ENCODE measurements around the gene SCYGR7.
"Not testable (repeated sequence)": the region's sequence is repeated elsewhere in the genome, so short reads cannot be mapped to it uniquely, and the experiment has no call there.

SCYGR7 gene, protein sequence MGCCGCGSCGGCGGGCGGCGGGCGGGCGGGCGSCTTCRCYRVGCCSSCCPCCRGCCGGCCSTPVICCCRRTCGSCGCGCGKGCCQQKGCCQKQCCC

DNA sequence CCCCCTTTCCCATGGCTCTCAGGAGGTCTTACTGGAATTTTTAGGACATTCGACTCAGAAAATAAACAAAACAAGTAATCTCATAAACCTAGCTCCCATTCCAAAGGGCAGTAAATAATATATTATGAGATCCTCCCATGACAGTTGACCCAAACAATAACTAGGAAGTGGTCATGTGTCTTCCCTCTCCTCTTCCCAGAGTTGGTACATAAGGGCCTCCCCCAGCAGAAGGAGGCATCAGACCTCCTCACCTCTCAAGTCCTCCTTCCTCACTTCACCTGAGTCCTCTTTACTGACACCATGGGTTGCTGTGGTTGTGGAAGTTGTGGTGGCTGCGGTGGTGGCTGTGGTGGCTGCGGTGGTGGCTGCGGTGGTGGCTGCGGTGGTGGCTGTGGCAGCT lies at the start of gene SCYGR7:
TSS of gene SCYGR7 (plus strand) at position 301 of the 400 bp plus-strand sequence. CDS start at position 301, 0 bp downstream.
- no peak for DNase-seq

- no peak for DNase-seq
Observed at GRCh38 chr2:227684258-227684657, 43.9 kb upstream of the SCYGR7 start.

DNA sequence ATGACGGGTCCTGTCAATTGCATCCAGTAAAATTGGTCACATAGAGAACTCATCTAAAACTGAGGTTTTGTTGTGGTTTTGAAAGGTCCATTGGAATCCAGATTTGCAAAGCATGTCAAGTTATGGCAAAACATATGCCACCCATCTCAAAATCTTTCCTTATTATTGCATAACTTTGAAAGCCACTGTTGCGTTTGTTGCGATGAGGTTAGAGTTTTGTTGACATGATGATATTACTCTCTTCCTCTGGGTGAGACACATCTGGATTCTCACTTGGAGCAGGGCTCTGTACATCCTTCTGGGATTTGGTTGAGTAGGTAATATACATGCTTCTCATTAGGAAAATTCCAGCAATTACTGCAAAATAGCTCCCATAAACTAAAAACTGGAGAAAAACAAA lies 40.9 kb upstream of the SCYGR7 start:
- DNase-seq = no peak

DNA sequence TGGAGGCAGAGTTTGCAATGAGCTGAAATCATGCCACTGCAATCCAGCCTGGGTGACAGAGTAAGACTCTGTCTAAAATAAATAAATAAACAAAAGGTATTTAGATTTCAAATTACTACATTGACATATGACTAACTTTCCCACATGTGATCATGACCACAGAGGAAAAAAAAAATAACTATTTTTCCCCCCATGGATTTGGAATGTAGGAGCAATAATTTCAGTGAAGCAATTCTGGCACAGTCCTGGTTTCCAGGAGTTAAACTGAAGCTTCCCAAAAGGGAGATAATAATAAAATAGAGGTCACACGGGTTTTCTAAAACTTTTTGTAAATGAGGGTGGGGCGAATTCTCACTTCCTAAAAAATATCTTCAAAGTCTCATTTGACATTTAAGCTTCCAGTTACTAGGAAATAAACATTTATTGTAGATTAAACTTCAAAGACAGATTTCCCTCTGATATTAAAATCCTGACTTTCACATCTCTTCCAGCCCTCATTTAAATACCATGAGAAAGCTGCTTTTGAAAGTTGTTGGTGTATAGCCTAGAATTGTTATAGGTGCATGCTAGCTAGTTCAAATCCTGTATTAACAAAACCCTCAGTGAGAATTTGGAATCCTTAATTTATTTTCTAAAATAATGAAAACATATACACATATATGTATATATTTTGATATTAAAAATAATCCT lies 31.0 kb upstream of the SCYGR7 start:
- DNase-seq = no peak

DNA sequence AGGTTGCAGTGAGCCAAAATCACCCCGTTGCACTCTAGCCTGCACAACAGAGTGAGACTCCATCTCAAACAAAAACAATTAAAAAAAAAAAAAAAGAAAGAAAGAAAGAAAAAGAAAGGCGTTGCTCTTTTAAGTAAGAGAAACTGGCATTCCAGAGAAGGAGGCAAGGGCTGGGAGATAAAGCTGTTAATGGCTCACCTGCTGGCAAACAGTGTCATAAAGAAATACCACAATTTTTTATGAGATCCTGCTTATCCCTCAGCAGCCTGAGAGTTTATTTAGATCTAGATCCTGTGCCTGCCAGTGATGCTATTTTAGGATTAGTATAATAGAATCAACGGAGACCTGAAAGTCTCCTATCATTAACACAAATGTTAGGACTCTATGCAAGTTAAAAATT lies 26.6 kb upstream of the SCYGR7 start:
- no peak for DNase-seq

DNA sequence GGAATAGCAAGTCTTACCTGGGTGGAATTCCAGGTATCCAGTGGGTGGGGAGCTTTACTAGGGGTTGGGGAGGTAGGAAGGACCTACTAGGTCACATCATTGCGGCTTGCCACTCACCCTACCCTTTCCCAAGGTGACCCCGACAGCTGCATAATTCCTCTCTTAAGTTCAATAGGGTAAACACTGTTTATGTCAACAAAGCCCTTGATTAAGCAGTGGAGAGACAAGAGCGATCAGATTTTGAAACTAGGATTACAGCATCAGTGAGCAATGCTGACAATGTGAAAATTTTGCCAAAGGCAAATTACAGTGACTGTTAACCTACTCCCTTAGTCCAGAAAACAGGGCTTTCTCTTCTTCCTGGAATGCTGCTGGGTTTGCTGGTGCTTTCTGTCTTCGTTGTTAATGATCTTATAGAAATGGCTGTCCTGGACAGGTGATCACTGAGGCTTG lies 24.8 kb upstream of the SCYGR7 start:
- no peak for DNase-seq

DNA sequence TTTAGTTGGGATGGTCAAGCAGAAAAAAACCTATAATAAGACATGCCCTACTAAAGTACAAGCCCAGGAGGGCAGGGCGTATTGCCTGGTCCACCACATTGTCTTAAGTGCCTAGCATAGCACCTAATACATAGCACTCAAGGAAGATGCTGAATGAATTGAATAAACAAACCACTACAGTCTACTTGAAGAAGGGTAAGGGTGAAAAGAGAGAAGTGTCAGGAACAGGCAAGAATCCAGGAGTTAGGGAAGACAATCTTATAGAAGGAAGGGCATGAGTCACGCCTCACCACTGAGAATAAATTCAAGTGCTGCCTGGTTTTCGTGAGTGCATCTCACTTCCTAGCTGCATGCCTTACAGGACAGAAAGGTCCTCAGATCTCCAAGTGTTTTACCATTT lies 24.2 kb upstream of the SCYGR7 start:
- DNase-seq = no peak

DNA sequence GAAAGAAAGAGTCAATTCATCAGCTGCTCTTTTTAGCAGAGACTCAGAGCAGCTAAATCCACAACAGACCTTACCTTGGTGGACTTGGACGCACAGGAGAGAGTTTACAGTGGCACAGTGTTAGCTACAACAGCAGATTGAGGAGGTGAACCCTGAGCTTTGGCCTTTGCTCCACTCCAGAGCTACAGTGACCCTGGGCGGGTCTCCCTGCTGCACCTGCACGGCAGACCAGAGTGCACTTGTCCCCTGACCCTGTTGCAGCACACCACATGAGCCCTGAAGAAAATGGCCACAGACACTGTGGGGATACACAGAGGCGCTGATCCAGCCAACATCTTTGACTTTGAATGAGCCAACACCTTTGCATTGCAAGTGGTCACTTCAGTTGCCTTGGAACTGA lies 21.3 kb upstream of the SCYGR7 start:
- DNase-seq = no peak

DNA sequence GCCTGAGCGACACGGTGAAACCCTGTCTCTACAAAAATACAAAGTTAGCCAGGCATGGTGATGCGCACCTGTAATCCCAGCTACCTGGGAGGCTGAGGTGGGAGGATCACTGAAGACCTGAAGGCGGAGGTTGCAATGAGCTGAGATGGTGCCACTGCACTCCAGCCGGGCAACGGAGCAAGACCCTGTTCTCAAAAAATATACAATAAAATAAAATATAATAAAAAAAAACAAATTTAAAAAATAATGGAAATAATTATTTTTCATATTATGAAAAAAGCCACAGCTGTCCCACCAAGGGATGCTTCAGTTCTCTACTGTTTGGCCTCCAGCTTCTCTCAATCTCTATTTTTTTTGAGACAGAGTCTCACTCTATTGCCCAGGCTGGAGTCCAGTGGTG lies 20.7 kb upstream of the SCYGR7 start:
- DNase-seq = no peak

- no peak for DNase-seq
Observed at GRCh38 chr2:227710986-227711385, 17.1 kb upstream of the SCYGR7 start.

GRCh38 chr2:227713291-227713690 lies 14.8 kb upstream of the SCYGR7 start:
- no peak for DNase-seq

- no peak for DNase-seq
Observed at GRCh38 chr2:227716501-227716900, 11.6 kb upstream of the SCYGR7 start.

- DNase-seq = peak; percentile 9 to 87 (median 65)
Observed at GRCh38 chr2:227717687-227718567, 10.2 kb upstream of the SCYGR7 start, which contains the start of gene SLC19A3. Gene SLC19A3, minus strand, starts transcription at chr2:227718028. Its CDS starts 15,710 bp downstream, at chr2:227702318.

- DNase-seq = no peak
Observed at GRCh38 chr2:227719641-227720040, 8.5 kb upstream of the SCYGR7 start.

DNA sequence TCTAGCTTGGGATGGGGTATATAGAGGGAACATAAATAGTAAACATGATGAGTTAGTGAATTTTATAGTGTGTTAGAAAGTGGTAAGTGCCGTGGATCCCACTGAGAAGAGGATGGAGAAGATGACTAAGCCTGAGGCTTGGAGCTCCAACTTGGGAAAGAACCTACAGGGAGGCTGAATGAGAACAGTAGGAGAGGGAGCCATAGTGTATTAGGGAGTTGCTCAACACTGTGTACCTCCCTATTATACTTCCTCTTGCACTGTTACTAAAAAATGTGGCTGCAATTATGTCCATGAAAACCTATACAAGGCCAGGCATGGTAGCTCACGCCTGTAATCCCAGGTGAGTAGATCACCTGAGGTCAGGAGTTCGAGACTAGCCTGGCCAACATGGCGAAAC lies 7.5 kb upstream of the SCYGR7 start:
- DNase-seq = no peak

DNA sequence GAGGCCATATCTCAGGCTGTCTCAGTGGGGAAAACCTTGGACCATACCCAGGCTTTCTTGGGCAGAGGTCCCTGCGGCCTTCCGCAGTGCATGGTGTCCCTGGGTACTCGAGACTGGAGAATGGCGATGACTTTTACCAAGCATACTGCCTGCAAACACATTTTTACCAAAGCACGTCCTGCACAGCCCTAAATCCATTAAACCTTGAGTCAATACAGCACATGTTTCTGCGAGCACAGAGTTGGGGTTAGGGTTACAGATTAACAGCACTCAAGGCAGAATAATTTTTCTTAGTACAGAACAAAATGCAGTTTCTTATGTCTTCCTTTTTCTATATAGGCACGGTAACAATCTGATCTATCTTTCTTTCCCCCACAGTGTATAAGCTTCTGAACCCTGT lies 5.3 kb upstream of the SCYGR7 start:
- not testable (repeated sequence) for DNase-seq

DNA sequence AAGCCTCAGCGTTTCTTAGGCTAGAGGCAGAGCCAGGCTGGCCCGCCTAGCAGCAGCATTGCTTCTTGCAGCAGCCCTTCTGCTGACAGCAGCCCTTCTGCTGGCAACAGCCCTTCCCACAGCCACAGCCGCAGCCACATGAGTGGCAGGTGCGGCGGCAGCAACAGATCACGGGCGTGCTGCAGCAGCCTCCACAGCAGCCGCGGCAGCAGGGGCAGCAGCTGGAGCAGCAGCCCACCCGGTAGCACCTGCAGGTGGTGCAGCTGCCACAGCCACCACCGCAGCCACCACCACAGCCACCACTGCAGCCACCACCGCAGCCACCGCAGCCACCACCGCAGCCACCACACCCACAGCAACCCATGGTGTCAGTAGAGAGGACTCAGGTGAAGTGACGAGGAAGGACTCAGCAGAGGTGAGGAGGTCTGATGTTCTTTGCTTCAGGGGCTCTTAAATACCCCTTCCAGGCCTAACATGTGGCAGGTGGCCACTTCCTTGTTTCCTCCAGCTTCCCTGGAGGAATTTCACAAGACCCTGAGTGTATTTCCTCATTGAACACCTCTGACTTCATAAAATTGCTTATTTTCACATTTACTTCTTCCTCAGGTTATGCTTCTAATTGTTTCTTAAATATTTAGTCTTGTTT lies 3.6 kb upstream of the SCYGR7 start, which contains the start of gene SCYGR6:
TSS of gene SCYGR6 (minus strand) at position 364 of the 646 bp plus-strand sequence. CDS start at position 364, 0 bp downstream.
- no peak for DNase-seq

- DNase-seq = no peak
Observed at GRCh38 chr2:227739351-227739750, 11.2 kb downstream of the SCYGR7 start.

DNA sequence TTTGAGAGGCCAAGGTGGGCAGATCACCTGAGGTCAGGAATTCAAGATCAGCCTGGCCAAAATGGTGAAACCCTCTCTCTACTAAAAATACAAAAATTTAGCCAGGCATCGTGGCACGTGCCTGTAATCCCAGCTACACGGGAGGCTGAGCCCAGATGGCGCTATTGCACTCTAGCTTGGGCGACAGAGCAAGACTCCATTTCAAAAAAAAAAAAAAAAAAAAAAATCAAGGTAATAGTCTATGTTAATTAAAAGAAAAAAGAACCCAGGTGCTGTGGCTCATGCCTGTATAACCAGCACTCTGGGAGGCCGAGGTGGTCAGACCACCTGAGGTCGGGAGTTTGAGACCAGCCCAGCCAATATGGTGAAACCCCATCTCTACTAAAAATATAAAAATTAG lies 12.6 kb downstream of the SCYGR7 start:
- DNase-seq = not testable (repeated sequence)

DNA sequence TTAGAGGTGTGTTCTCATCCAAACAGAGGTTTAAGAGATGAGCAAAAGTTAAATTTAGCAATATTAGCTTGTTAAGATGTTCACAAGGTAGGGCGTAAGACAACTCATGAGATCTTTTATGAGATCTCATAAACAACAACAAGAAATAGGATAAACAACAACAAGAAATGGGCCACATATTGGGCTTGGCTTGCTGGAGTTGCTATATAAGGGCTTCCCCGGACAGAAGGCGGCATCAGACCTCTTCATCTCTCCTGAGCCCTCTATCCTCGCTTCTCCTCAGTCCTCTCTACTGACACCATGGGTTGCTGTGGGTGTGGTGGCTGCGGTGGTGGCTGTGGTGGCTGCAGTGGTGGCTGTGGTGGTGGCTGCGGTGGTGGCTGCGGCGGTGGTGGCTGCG lies 17.5 kb downstream of the SCYGR7 start, which contains the start of gene SCYGR8:
TSS of gene SCYGR8 (plus strand) at position 301 of the 400 bp plus-strand sequence. CDS start at position 301, 0 bp downstream.
- DNase-seq = no peak

- DNase-seq = no peak
Observed at GRCh38 chr2:227748079-227748478, 19.9 kb downstream of the SCYGR7 start.
